Heart left ventricle (tissue), 16 donors: Measurements from ENCODE around the gene SND1. TPM values are rescaled to one million over a fixed set of nuclear protein-coding genes. Genes with fewer than 3 reads are reported as not detected.

ENCODE experiments used
- ATAC-seq, 4 donors: fragments of 200-7000 bp; cut with Tn5 transposase; one replicate each; pipeline ENCODE4 v1.9.1; 2020 to 2022; ENCODE audit warnings: moderate library complexity in 4 of 4, mild to moderate bottlenecking in 3 of 4, moderate number of reproducible peaks in 1 of 4
- DNase-seq, 5 donors: peaks; one replicate each; pipeline ENCODE4 v3.0.0-alpha.2; 2020
- H3K27ac ChIP-seq, 12 donors: fragments of 200-600 bp; sonication (generic) in 4 of 12; one replicate each; pipeline versions ENCODE4 v1.5.0 to v1.8.0; 2016 to 2022; ENCODE audit warnings: mild to moderate bottlenecking in 2 of 12
- H3K27me3 ChIP-seq, 9 donors: fragments of 200-600 bp; sonication (generic) in 2 of 9; one replicate each; pipeline versions ENCODE4 v1.5.1 to v1.8.0; 2016 to 2022; ENCODE audit warnings: mild to moderate bottlenecking in 3 of 9
- H3K36me3 ChIP-seq, 9 donors: fragments of 200-600 bp; sonication (generic) in 2 of 9; one replicate each; pipeline versions ENCODE4 v1.5.0 to v1.8.0; 2018 to 2022; ENCODE audit warnings: mild to moderate bottlenecking in 2 of 9
- H3K4me1 ChIP-seq, 12 donors: fragments of 200-600 bp; sonication (generic) in 4 of 12; one replicate each; pipeline versions ENCODE4 v1.5.0 to v1.8.0; 2016 to 2022; ENCODE audit warnings: mild to moderate bottlenecking in 3 of 12
- H3K4me3 ChIP-seq, 12 donors: fragments of 200-600 bp; sonication (generic) in 4 of 12; one replicate each; pipeline versions ENCODE4 v1.5.0 to v1.8.0; 2017 to 2022; ENCODE audit warnings: mild to moderate bottlenecking in 9 of 12, moderate library complexity in 4 of 12
- H3K9me3 ChIP-seq, 12 donors: fragments of 200-600 bp; sonication (generic) in 4 of 12; one replicate each; pipeline versions ENCODE4 v1.5.0 to v1.8.0; 2016 to 2022; ENCODE audit warnings: mild to moderate bottlenecking in 1 of 12
- POLR2A ChIP-seq, 2 donors: fragments of 450-650 bp; IDR thresholded peaks; one replicate each; pipeline ENCODE4 v1.6.1; 2017; ENCODE audit warnings: antibody characterized with exemption in 2 of 2, mild to moderate bottlenecking in 2 of 2, moderate library complexity in 2 of 2
- WGBS, 4 donors: extraction: QIAGEN DNeasy Blood & Tissue Kit in 2 of 4; methylation state at CpG; one replicate each; pipeline versions ENCODE4 v1.1.5 to v1.1.7; 2013 to 2018; 5-methylcytosine and 5-hydroxymethylcytosine counted together
- intact Hi-C, 10 donors: fragments of 100-400 bp; cut with DNase I; formaldehyde crosslinking; loops; one replicate each; pipeline versions ENCODE4 v1.11.1 to v1.14.2; 2022
- polyA plus RNA-seq, 2 donors: library from polyadenylated mRNA; stranded (reverse); fragments of 200-250 nt; gene quantifications; one replicate each; pipeline ENCODE4 v1.2.3, GENCODE V29; 2013
- total RNA-seq, 9 donors: library from RNA; depleted of rRNA in 2 of 9; stranded (reverse); fragments of >200 nt in 2 of 9; fragmentation: NEBNext Ultra II Directional in 3 of 9; extraction: Animal tissue kit (Norgen Biotek cat#: 25700) in 3 of 9; gene quantifications; one replicate each; pipeline versions ENCODE4 v1.1.0 to v1.2.4, GENCODE V29; 2016 to 2023
- TF ChIP-seq, protein P1 (sequence below), 12 donors: fragments of 200-600 bp; sonication (generic) in 4 of 12; IDR thresholded peaks; one replicate each; pipeline versions ENCODE4 v1.5.0 to v1.8.0; 2018 to 2022; ENCODE audit warnings: antibody characterized with exemption in 12 of 12, mild to moderate bottlenecking in 5 of 12
- donor health status: ischemic (EF 13 %, LVEDD 7.1; RV severe dilation, severe dysfunction).
- donor health status: healthy with polysubstance abuse.
- donor health status: DM: no; HTN: yes; CAD: no.
- donor health status: DM: no; HTN: no; CAD: no.
- donor health status: ischemic (EF 25% LVEDD 6.9; RV normal size, moderate dysfunction).
- donor health status: ischemic (EF 25% LVEDD 5.7; RV mildly dilated, moderate dysfunction).
- donor health status: healthy.
- donor health status: DM: yes; HTN: yes; CAD: no.
- donor health status: ischemic (EF 35%, LVEDD 5.7; RV mildly dilated, moderate dysfunction).
- donor health status: nonischemic (EF 11% LVEDD 7.7; RV severe dilation, severe dysfunction).
- donor health status: DM: yes; HTN: yes; CAD: no.
- donor health status: PGD.
- donor health status: ischemic (EF 29% LVEDD 5.4; RV normal size, mild dysfunction).
- donor health status: nonischemic (EF 23%, LVEDD 6.1; RV moderate dilation, normal function).

SND1 gene
- total and polyA plus RNA-seq, 11 donors = 45.6 to 115 (median 76.3) TPM

DNA sequence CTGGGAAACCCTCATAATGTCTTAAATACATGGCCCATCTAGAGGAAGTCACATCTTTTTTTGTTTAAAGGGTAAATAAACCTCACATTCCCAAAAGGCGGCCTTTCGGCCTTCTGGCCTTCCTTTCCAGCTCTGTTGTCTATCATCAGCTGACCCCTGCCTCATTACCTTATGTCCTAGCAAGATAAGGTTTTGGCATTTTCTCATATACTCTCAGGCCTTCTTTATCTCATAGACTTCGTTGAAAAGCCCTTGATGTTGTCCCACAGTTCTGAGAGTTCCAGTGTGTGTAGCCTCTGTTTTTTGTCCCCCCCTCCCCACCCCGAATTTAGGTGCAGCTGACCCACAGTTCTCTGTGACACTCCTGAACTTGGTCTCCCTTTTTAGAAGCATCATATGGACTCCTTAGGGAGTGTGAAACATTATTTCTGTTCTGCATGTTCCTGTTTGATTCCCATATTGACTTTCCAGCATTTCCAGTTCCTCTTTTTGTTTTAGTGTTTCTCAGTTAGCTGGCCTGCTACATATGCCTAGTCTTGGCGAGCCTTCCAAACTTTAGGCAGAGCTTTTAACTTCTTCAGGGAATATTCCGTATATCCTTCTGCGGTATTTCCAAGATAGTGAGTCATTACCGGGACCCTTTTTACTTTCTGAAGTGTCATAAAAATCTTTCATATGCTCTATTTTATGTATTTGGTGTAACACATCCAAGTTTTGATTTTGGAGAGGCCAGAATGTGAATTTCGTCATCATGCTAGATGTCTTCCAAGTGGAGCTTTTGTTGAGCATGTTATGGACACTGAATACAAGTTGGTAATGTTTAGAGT, 240.7 kb downstream of the SND1 start:
- Histone ChIP-seq H3K9me3 (no peaks in the 10 kb centered on the region), H3K4me1 (peaks cover 0 to 44% (median 8%) of the 10 kb centered on the region in 12 donors), H3K27ac (no peak overlapping the region), H3K27me3 (no peaks in the 10 kb centered on the region), H3K36me3 (peaks cover 0 to 20% (median 5%) of the 10 kb centered on the region in 9 donors), H3K4me3 (no peak overlapping the region)
- intact Hi-C loops = no loop called here
- 76 to 84% (median 80%) methylated on average over 9 of the region's 9 CpGs for WGBS, 4 donors
- no peak for ATAC-seq
- DNase-seq = no peak
- TF ChIP-seq, protein P1, sequence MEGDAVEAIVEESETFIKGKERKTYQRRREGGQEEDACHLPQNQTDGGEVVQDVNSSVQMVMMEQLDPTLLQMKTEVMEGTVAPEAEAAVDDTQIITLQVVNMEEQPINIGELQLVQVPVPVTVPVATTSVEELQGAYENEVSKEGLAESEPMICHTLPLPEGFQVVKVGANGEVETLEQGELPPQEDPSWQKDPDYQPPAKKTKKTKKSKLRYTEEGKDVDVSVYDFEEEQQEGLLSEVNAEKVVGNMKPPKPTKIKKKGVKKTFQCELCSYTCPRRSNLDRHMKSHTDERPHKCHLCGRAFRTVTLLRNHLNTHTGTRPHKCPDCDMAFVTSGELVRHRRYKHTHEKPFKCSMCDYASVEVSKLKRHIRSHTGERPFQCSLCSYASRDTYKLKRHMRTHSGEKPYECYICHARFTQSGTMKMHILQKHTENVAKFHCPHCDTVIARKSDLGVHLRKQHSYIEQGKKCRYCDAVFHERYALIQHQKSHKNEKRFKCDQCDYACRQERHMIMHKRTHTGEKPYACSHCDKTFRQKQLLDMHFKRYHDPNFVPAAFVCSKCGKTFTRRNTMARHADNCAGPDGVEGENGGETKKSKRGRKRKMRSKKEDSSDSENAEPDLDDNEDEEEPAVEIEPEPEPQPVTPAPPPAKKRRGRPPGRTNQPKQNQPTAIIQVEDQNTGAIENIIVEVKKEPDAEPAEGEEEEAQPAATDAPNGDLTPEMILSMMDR (IDR thresholded peaks at IDR 0.05) = no peak
- no peak for TF ChIP-seq POLR2A (IDR thresholded peaks at IDR 0.05)

DNA sequence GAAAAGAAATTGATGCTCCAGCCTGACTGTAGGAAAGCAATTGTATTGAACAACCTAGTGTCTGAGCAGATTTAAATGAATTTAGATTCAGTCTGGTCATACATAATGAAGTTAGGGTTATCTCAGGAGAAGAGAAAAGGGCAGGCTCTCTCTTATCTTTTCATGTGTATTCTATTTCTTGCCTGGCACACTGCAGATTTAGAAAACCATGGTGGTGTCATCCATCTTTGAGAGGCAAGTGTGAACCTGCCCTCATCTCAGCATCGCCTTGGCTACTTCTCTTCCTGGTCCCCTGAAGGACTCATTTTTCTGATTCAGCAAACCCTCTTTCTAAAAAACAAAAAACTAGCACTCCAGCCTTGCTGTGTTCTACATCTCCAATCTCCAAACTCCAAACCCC, 241.6 kb downstream of the SND1 start:
- 93 to 100% (median 98%) methylated on average over 1 of the region's 1 CpG for WGBS, 4 donors

DNA sequence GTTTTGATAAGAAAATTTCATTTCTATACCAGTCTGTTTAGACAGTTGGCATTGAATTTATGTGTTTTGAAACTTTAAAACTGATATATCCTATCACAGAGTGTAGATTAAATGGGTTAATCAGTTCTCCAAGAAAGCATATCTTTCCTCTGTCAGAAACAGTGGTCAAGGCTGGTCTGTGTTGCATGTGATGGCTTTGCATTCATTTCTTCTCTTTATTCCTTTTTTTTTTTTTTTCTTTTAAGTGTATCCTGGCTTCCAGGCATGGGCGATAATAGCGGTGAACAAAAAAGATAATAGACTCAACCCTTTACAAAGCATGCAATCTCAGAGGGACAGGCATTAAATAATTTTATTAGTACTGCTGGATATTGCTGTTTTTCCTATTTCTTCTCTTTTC, 242.6 kb downstream of the SND1 start:
- DNase-seq (no peak), ATAC-seq (no peak)
- H3K4me1 ChIP-seq = peaks cover 0 to 46% (median 6%) of the 10 kb centered on the region in 12 donors
- H3K27me3 ChIP-seq = no peaks in the 10 kb centered on the region
- H3K4me3 ChIP-seq = no peak overlapping the region
- peaks cover 0 to 7% (median 0%) of the 10 kb centered on the region in 9 donors for H3K36me3 ChIP-seq
- no peak overlapping the region for H3K27ac ChIP-seq
- H3K9me3 ChIP-seq = no peaks in the 10 kb centered on the region
- TF ChIP-seq POLR2A (IDR thresholded peaks at IDR 0.05) = no peak
- TF ChIP-seq, protein P1 (IDR thresholded peaks at IDR 0.05) = no peak
- intact Hi-C loops = no loop called here
- WGBS, 4 donors = 93 to 96% (median 94%) methylated on average over 2 of the region's 2 CpGs

More for the DNA sequence above, 241.6 kb downstream of the SND1 start:
- H3K9me3 ChIP-seq = no peaks in the 10 kb centered on the region
- no peak for ATAC-seq
- H3K27me3 ChIP-seq = no peaks in the 10 kb centered on the region
- H3K4me3 ChIP-seq = no peak overlapping the region
- H3K36me3 ChIP-seq = peaks cover 0 to 13% (median 4%) of the 10 kb centered on the region in 9 donors
- H3K27ac ChIP-seq = no peak overlapping the region
- intact Hi-C loops = no loop called here
- DNase-seq = no peak
- peaks cover 0 to 48% (median 6%) of the 10 kb centered on the region in 12 donors for H3K4me1 ChIP-seq
- no peak for TF ChIP-seq POLR2A (IDR thresholded peaks at IDR 0.05)
- TF ChIP-seq, protein P1 (IDR thresholded peaks at IDR 0.05) = no peak

DNA sequence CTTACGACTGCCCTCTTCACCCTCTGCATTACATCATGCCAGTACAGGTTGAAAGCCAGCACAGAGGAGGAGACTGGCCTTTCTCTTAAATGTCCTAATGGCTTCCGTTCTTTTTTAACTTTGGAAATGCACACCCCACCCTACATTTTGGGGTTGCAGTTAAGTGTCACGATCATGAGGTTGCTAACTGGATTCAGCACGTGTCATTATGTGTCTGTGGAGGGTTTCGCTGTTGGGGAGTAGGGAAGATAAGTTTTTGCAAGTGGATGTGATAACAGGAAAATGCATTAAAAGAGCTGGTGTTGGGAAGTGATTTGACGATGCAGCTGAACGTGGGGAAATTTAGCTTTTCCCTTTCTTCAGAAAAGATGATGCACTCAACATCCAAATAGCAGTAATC, 243.4 kb downstream of the SND1 start:
- TF ChIP-seq, protein P1 (IDR thresholded peaks at IDR 0.05) = no peak
- no peak for TF ChIP-seq POLR2A (IDR thresholded peaks at IDR 0.05)
- H3K9me3 ChIP-seq = no peaks in the 10 kb centered on the region
- no peak overlapping the region for H3K4me3 ChIP-seq
- intact Hi-C loops = no loop called here
- DNase-seq = no peak
- no peak for ATAC-seq
- H3K4me1 ChIP-seq = peaks cover 0 to 44% (median 8%) of the 10 kb centered on the region in 12 donors
- peaks cover 0 to 7% (median 0%) of the 10 kb centered on the region in 9 donors for H3K36me3 ChIP-seq
- WGBS, 4 donors = 91 to 92% (median 91%) methylated on average over 7 of the region's 7 CpGs
- H3K27me3 ChIP-seq = no peaks in the 10 kb centered on the region
- no peak overlapping the region for H3K27ac ChIP-seq
